IMR-90 (cell line): ENCODE data around the gene ACAN.

Experiments
- BHLHE40 ChIP-seq: fragments of 150-350 bp; IDR thresholded peaks from 2 replicates; pipeline ENCODE4 v1.6.1; 2016; ENCODE audit warnings: mild to moderate bottlenecking, low read depth, low read length
- FOS ChIP-seq: fragments of 150-350 bp; IDR thresholded peaks from 2 replicates; pipeline ENCODE4 v1.6.1; 2016; ENCODE audit warnings: low read depth, low read length
- RCOR1 ChIP-seq: IDR thresholded peaks from 2 replicates; pipeline ENCODE4 v1.6.1; 2012; ENCODE audit warnings: mild to moderate bottlenecking, low read length, improper control_type of control experiment; ENCODE audit not compliant: insufficient replicate concordance
- TF ChIP-seq, protein P1 (sequence below): conservative IDR thresholded peaks from 2 replicates; pipeline ENCODE4 v1.5.1; 2012; ENCODE audit warnings: mild to moderate bottlenecking, low read depth, low read length, improper control_type of control experiment

DNA sequence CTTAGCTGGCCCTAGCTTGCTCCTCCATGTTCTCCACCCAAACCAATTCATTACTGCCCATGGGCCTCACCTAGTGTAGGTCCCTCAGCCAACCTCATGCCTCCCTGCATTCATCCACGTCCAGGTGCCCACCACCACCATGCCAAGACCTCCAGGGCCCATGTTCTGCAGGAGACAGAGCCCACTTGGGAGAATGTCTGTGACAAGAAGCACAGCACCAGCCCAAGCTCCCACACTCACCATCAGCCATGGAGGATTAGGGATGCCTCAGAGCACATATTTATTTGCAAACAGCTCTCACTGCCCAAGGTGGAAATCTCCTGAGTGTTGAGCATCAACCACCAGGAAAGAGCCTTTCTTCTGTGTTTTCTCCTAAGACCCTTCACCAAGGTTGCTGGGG, 43.4 kb upstream of the ACAN start:
- TF ChIP-seq FOS = no peak
- TF ChIP-seq, protein P1, sequence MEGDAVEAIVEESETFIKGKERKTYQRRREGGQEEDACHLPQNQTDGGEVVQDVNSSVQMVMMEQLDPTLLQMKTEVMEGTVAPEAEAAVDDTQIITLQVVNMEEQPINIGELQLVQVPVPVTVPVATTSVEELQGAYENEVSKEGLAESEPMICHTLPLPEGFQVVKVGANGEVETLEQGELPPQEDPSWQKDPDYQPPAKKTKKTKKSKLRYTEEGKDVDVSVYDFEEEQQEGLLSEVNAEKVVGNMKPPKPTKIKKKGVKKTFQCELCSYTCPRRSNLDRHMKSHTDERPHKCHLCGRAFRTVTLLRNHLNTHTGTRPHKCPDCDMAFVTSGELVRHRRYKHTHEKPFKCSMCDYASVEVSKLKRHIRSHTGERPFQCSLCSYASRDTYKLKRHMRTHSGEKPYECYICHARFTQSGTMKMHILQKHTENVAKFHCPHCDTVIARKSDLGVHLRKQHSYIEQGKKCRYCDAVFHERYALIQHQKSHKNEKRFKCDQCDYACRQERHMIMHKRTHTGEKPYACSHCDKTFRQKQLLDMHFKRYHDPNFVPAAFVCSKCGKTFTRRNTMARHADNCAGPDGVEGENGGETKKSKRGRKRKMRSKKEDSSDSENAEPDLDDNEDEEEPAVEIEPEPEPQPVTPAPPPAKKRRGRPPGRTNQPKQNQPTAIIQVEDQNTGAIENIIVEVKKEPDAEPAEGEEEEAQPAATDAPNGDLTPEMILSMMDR = no peak
- no peak for TF ChIP-seq BHLHE40
- no peak for TF ChIP-seq RCOR1
